ENCODE data around the gene CYGB. TPM values are rescaled to one million over a fixed set of nuclear protein-coding genes. Genes with fewer than 3 reads are reported as not detected.

Gene CYGB
- total RNA-seq, 1 donor from 2014 or later: 34.3 TPM

DNA sequence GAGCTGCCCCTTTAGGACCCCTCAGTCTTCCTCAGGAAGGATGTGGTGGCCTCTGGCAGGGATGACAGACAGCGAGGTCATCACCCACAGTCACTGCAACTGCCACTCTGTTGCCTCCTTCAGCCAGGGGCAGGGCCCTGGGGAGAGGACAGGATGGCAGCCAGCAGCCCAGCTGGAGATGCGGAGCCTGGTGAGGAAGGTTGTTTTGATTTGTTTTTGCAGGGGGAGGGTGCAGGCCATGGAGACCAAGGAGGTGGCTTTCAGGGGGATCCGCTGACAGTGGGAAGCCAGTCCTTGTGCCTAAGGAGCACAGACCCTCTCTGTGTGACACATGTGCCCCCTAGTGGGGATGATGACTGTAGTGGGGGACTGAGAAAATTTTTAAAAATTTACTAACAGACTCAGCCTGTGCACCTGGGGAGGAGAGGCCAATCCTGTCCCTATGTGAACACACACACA, 9.7 kb upstream of the CYGB start:
- Histone ChIP-seq H3K4me1 (peaks cover 53% of the 10 kb centered on the region), H3K9me3 (no peaks in the 10 kb centered on the region), H3K27ac (peak overlapping the region; percentile 42), H3K36me3 (no peaks in the 10 kb centered on the region), H3K4me3 (no peak overlapping the region), H3K27me3 (no peaks in the 10 kb centered on the region)
- TF ChIP-seq, protein P1, sequence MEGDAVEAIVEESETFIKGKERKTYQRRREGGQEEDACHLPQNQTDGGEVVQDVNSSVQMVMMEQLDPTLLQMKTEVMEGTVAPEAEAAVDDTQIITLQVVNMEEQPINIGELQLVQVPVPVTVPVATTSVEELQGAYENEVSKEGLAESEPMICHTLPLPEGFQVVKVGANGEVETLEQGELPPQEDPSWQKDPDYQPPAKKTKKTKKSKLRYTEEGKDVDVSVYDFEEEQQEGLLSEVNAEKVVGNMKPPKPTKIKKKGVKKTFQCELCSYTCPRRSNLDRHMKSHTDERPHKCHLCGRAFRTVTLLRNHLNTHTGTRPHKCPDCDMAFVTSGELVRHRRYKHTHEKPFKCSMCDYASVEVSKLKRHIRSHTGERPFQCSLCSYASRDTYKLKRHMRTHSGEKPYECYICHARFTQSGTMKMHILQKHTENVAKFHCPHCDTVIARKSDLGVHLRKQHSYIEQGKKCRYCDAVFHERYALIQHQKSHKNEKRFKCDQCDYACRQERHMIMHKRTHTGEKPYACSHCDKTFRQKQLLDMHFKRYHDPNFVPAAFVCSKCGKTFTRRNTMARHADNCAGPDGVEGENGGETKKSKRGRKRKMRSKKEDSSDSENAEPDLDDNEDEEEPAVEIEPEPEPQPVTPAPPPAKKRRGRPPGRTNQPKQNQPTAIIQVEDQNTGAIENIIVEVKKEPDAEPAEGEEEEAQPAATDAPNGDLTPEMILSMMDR (IDR thresholded peaks at IDR 0.05): peak; percentile 68
- intact Hi-C loops (cut with DNase I): no loop called here
- ATAC-seq: peak; percentile 72
- DNase-seq: no peak

DNA sequence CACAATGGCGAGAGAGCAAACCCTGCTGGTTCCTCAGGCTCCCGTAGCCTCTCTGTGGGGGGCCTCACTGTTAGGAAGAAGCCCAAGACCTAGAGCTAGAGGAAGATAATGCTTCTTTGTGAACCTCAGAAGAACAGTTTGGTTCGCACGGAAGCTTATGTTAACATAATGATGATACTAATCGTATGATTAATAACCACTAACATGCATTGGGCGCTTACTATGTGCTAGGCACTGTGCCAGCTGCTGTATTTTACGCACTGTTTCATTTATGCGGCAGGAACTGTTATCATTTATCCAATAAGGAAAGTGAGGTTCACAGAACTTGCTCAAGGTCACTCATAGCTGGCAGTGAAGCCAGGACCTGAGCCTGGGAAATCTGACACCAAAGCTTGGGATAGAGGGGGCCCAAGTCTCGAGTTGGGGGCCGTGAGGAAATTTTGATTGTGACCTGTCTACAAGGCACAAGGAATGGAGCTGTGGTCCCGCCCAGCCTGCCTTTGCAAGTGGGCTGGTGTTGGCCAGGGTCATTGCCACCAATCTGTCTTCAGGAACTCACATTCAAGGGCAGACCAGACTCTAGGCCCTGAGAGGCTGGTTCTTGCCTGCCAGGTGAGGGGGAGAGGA, 9.2 kb upstream of the CYGB start:
- TF ChIP-seq, protein P1 (IDR thresholded peaks at IDR 0.05): no peak
- DNase-seq (no peak), ATAC-seq (no peak)
- H3K9me3 ChIP-seq: no peaks in the 10 kb centered on the region
- H3K27ac ChIP-seq: peak overlapping the region; percentile 42
- no peaks in the 10 kb centered on the region for H3K27me3 ChIP-seq
- H3K4me3 ChIP-seq: no peak overlapping the region
- intact Hi-C loops (cut with DNase I): no loop called here
- no peaks in the 10 kb centered on the region for H3K36me3 ChIP-seq
- H3K4me1 ChIP-seq: peaks cover 51% of the 10 kb centered on the region

DNA sequence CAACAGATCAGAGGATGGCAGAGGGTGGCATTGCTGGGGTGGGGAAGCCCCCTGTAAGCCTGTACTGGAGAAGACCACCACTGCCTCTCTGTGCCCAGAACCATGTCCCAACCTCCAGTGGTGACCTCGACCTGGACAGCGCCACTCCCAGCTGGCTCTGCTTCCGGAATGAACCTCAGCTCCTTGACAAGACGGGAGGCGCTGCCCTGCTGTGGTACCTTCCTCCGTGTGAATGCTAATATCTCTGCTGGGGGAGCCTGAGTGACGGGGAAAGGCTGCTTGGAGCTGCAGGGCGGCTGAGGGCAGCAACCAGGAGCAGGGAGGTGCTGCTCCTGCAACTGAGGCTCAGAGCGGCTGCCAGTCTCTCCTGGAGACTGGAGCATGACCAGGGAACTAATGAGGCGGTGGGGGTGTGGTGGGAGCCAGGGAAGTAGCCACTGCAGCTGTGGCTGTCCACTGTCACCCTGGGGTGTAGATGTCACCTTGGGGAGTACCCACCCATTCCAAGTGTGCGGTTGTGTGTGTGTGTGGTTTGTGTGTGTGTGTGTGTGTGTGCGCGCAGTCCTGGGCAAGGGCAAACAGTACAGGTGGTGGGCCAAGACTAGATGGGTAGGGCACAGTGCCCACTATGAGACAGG, 8.5 kb upstream of the CYGB start:
- ATAC-seq (no peak), DNase-seq (no peak)
- no peak overlapping the region for H3K27ac ChIP-seq
- H3K4me3 ChIP-seq: no peak overlapping the region
- H3K9me3 ChIP-seq: no peaks in the 10 kb centered on the region
- TF ChIP-seq, protein P1 (IDR thresholded peaks at IDR 0.05): no peak
- intact Hi-C loops (cut with DNase I): no loop called here
- H3K27me3 ChIP-seq: no peaks in the 10 kb centered on the region
- H3K36me3 ChIP-seq: no peaks in the 10 kb centered on the region
- peaks cover 50% of the 10 kb centered on the region for H3K4me1 ChIP-seq

DNA sequence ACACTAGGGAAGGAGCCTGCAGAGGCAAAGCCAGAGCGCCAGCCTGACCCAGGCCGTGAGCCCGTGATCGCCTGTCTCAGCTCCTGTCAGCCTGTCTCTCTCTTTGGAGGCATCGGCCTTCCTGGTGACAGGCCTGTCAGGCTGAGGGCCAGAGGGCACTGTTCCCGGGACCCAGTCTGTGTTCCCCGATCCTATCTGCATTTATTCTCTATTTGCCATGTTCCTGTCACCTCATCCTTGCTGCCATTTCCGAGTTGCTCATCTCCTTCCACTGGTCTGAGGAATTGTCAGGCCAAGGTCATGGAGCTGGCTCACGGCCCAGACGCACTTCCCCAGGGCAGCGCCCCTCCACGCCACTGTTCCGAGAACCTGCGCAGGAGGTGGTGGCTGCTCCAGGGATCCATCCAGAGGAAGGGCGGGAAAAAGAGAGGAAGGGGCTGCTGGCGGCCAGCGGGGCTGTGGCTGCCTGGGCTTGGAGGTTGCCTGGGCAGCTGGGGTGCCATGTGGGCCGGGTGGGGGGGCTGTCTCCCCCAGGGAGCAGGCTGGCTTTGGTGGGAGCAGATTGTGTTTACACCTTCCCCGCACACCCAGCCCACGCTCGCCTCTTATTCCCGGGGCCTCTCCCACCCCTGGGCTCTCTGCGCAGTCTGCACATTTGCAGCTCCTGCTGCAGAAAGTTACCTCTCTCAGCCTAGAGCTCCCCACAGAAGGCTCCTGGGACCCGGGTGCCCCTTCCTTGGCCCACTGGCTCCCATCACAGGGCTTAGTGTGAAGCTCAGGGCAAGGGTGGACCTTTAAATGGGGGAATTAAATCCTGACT, 7.2 kb upstream of the CYGB start:
- H3K9me3 ChIP-seq: no peaks in the 10 kb centered on the region
- peak; percentile 63 for DNase-seq
- peaks cover 52% of the 10 kb centered on the region for H3K4me1 ChIP-seq
- H3K4me3 ChIP-seq: no peak overlapping the region
- TF ChIP-seq, protein P1 (IDR thresholded peaks at IDR 0.05): no peak
- H3K36me3 ChIP-seq: no peaks in the 10 kb centered on the region
- ATAC-seq: no peak
- peak overlapping the region; percentile 65 for H3K27ac ChIP-seq
- H3K27me3 ChIP-seq: no peaks in the 10 kb centered on the region
- intact Hi-C loops (cut with DNase I): no loop called here

DNA sequence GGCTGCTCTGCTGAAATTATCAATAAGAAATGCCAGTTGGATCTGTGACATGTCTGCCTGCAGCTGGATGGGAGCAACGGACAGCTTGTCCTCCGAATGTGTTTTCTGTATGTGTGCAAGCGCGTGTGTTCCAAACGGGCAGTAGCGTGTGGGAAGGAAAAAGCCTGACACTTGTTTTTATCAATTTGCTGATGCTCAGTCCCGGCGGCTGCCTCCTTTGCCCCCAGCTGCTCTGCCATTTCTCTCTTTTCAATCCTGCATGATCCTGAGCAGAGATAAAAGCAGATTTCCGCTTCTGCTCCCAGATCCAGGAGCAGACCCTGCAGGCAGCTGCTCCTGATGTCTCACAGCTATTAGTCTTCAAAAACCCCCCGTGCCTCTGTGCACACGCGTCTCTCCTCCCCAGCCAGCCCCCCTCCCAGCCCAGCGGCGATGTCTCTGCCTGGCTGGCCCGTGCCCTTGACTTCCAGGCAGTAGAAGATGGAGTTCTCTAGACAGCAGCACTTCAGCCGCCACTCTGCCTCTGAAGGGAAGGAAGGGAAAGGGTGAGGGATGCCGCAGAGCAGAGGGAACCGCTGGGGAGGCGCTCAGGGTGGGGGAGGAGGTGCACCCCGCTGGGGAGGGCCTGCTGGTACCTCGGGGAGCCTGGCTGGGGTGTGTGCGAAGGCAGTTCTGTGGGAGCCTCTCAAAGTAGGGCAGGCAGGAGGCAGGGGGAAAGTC, 6.5 kb upstream of the CYGB start:
- H3K4me1 ChIP-seq: peaks cover 58% of the 10 kb centered on the region
- TF ChIP-seq, protein P1 (IDR thresholded peaks at IDR 0.05): no peak

More for the DNA sequence above, 6.5 kb upstream of the CYGB start:
- no peaks in the 10 kb centered on the region for H3K27me3 ChIP-seq
- H3K36me3 ChIP-seq: no peaks in the 10 kb centered on the region
- peak overlapping the region; percentile 65 for H3K27ac ChIP-seq
- no peak overlapping the region for H3K4me3 ChIP-seq
- intact Hi-C loops (cut with DNase I): no loop called here
- no peak for DNase-seq
- ATAC-seq: no peak
- H3K9me3 ChIP-seq: no peaks in the 10 kb centered on the region

Measured in upper lobe of right lung (tissue), 1 donor.